Endothelial cell of umbilical vein (primary cell): ENCODE data around the gene CERS3. TPM values are rescaled to one million over a fixed set of nuclear protein-coding genes. Genes with fewer than 3 reads are reported as not detected.

Experiments
- BruUV-seq: library from RNA; stranded (reverse); fragments of 400-500 nt; replicated peaks from 2 replicates; lab custom pipeline; 2021; lab: Mats Ljungman, UMichigan
- CTCF ChIA-PET: fragments of 300-600, 350-600 bp; sonication (Branson Sonifier 250); formaldehyde crosslinking; loops from one replicate; lab custom pipeline; 2021; ENCODE audit warnings: antibody characterized with exemption, inconsistent platforms; lab: Charles Lee
- POLR2A ChIA-PET: fragments of 300-600, 350-600 bp; sonication (Branson Sonifier 250); formaldehyde crosslinking; loops from one replicate; lab custom pipeline; 2021; ENCODE audit warnings: antibody characterized with exemption, inconsistent platforms; lab: Charles Lee
- DNase-seq: peaks from one replicate; pipeline ENCODE4 v3.0.0-alpha.2; 2011; ENCODE audit warnings: low read depth, low spot score
- FAIRE-seq: peaks from 2 replicates; lab custom pipeline; 2011; peaks lifted over from hg19 to GRCh38; lab: Jason Lieb, UNC
- H2AFZ ChIP-seq: 2 replicates; pipeline ENCODE4 v1.6.0; 2012; ENCODE audit warnings: low read depth, low read length, control low read depth, inconsistent platforms
- H3K27ac ChIP-seq: 2 replicates; pipeline ENCODE4 v1.5.1; 2011; ENCODE audit warnings: low read depth, mild to moderate bottlenecking, control low read depth, low read length, moderate library complexity; ENCODE audit not compliant: insufficient read depth
- H3K27me3 ChIP-seq, 2 experiments: 2 replicates each; pipeline versions ENCODE4 v1.6.0 to v1.6.1; 2011; ENCODE audit warnings: low read length in 2 of 2, mixed read lengths in 1 of 2; ENCODE audit not compliant: control insufficient read depth in 2 of 2, insufficient read depth in 2 of 2
- H3K36me3 ChIP-seq, 2 experiments: 2 replicates in 1 of 2; 3 replicates in 1 of 2; pipeline ENCODE4 v1.5.1; 2011; ENCODE audit warnings: low read length in 2 of 2, mild to moderate bottlenecking in 1 of 2, moderate library complexity in 1 of 2; ENCODE audit not compliant: control insufficient read depth in 2 of 2, insufficient read depth in 2 of 2; ENCODE audit errors: extremely low read depth in 1 of 2
- H3K4me1 ChIP-seq: 3 replicates; pipeline ENCODE4 v1.5.1; 2011; ENCODE audit warnings: mild to moderate bottlenecking, low read length; ENCODE audit not compliant: control insufficient read depth, insufficient read depth; ENCODE audit errors: extremely low read depth
- H3K4me2 ChIP-seq: 2 replicates; pipeline ENCODE4 v1.6.1; 2011; ENCODE audit warnings: low read length, control low read depth, mixed read lengths; ENCODE audit not compliant: insufficient read depth
- H3K4me3 ChIP-seq, 3 experiments: fragments of 200-600 bp in 1 of 3; sonication (generic), shearing (Covaris generic) in 1 of 3; replicated peaks in 1 of 3; 2 replicates each; pipeline ENCODE4 v1.5.1; 2011 to 2016; ENCODE audit warnings: control low read depth in 3 of 3, low read length in 3 of 3, mild to moderate bottlenecking in 2 of 3, inconsistent platforms in 1 of 3, low read depth in 1 of 3, moderate library complexity in 1 of 3; ENCODE audit not compliant: insufficient read depth in 1 of 3
- H3K79me2 ChIP-seq: 2 replicates; pipeline ENCODE4 v1.6.0; 2012; ENCODE audit warnings: low read length, inconsistent platforms; ENCODE audit not compliant: control insufficient read depth, insufficient read depth
- H3K9ac ChIP-seq: replicated peaks from 2 replicates; pipeline ENCODE3; 2011; ENCODE audit warnings: low read length, control low read depth; ENCODE audit not compliant: insufficient read depth; ENCODE audit errors: extremely low read depth
- H3K9me1 ChIP-seq: replicated peaks from 3 replicates; pipeline ENCODE4 v1.6.0; 2011; ENCODE audit warnings: mild to moderate bottlenecking, low read length; ENCODE audit not compliant: control insufficient read depth, insufficient read depth; ENCODE audit errors: extremely low read depth
- H3K9me3 ChIP-seq: replicated peaks from 2 replicates; pipeline ENCODE4 v1.5.1; 2012; ENCODE audit warnings: low read length, inconsistent platforms; ENCODE audit not compliant: control insufficient read depth, insufficient read depth
- H4K20me1 ChIP-seq: replicated peaks from 2 replicates; pipeline ENCODE3; 2011; ENCODE audit warnings: mild to moderate bottlenecking, low read length; ENCODE audit not compliant: control insufficient read depth, insufficient read depth; ENCODE audit errors: extremely low read depth
- CTCF ChIP-seq, 2 donors: IDR thresholded peaks; 1 replicate in 1 of 2; 2 replicates in 1 of 2; pipeline ENCODE4 v1.5.1; 2011; ENCODE audit warnings: low read length in 2 of 2, mild to moderate bottlenecking in 2 of 2, moderate library complexity in 2 of 2, control low read depth in 1 of 2, inconsistent platforms in 1 of 2, low read depth in 1 of 2; ENCODE audit not compliant: insufficient read depth in 1 of 2; ENCODE audit errors: extremely low read depth in 1 of 2
- EZH2 ChIP-seq: IDR thresholded peaks from 2 replicates; pipeline ENCODE4 v1.6.1; 2012; ENCODE audit warnings: borderline replicate concordance, low read depth, mild to moderate bottlenecking, moderate library complexity, low read length, inconsistent platforms; ENCODE audit not compliant: severe bottlenecking
- FOS ChIP-seq: IDR thresholded peaks from 2 replicates; pipeline ENCODE4 v1.6.1; 2011; ENCODE audit warnings: mild to moderate bottlenecking, low read length, moderate library complexity, borderline replicate concordance; ENCODE audit not compliant: insufficient read depth
- GATA2 ChIP-seq: IDR thresholded peaks from 2 replicates; pipeline ENCODE4 v1.7.0; 2011; ENCODE audit warnings: low read depth, mild to moderate bottlenecking, moderate library complexity, mixed read lengths, low read length; ENCODE audit not compliant: insufficient read length, insufficient read depth
- JUN ChIP-seq: IDR thresholded peaks from 2 replicates; pipeline ENCODE4 v1.6.1; 2011; ENCODE audit warnings: borderline replicate concordance, low read depth; ENCODE audit not compliant: insufficient read length, insufficient read depth
- MAX ChIP-seq: IDR thresholded peaks from 2 replicates; pipeline ENCODE4 v1.6.1; 2011; ENCODE audit not compliant: insufficient read depth, insufficient read length
- MYC ChIP-seq: IDR thresholded peaks from one replicate; pipeline ENCODE4 v1.6.1; 2011; ENCODE audit warnings: mild to moderate bottlenecking, low read depth, low read length
- POLR2A ChIP-seq: IDR thresholded peaks from 2 replicates; pipeline ENCODE4 v1.6.1; 2012; ENCODE audit warnings: low read depth, mild to moderate bottlenecking, control low read depth, low read length
- POLR2AphosphoS5 ChIP-seq: IDR thresholded peaks from 2 replicates; pipeline ENCODE4 v1.6.1; 2012; ENCODE audit warnings: low read depth, mild to moderate bottlenecking, control low read depth, low read length, moderate library complexity; ENCODE audit not compliant: insufficient read depth
- dilution Hi-C: fragments of 300-500 bp; cut with MboI; formaldehyde crosslinking; loops from one replicate; pipeline ENCODE4 v1.15.0; 2019; ENCODE audit warnings: low sequenced_read_pairs; ENCODE audit not compliant: extremely low pct_ligation_motif_present
- intact Hi-C: fragments of 100-400 bp; cut with micrococcal nuclease; formaldehyde crosslinking; loops from one replicate; pipeline ENCODE4 v1.10.0; 2022
- polyA plus RNA-seq, 4 experiments: library from polyadenylated mRNA; depleted of rRNA in 3 of 4; stranded (reverse) in 3 of 4; unstranded in 1 of 4; fragments of >200 nt; gene quantifications; 2 replicates each; pipeline versions ENCODE4 v1.2.1 to v1.2.3, GENCODE V29; 2011 to 2012; ENCODE audit warnings: missing spikeins in 1 of 4
- total RNA-seq: library from RNA; stranded (reverse); gene quantifications from 2 replicates; pipeline ENCODE4 v1.2.3, GENCODE V29; 2021

The CERS3 gene
- total and polyA plus RNA-seq, 2 donors (not counting 3 experiments of a cell fraction or from before 2014, with no cell fraction given) = not detected

GRCh38 chr15:100572362-100572983 is 43.7 kb upstream of the CERS3 start:
- Histone ChIP-seq H2AFZ (no peak overlapping the region), H4K20me1 (no peaks in the 10 kb centered on the region), H3K9me3 (no peaks in the 10 kb centered on the region), H3K27me3 (no peaks in the 10 kb centered on the region), H3K36me3 (peaks cover 2 to 11% of the 10 kb centered on the region in 2 experiments), H3K4me3 (no peak overlapping the region), H3K27ac (no peak overlapping the region), H3K79me2 (no peaks in the 10 kb centered on the region), H3K4me1 (no peaks in the 10 kb centered on the region), H3K9me1 (no peaks in the 10 kb centered on the region), H3K4me2 (no peak overlapping the region), H3K9ac (no peak overlapping the region)
- ChIA-PET POLR2A (no interaction called here), CTCF (interaction anchor here (0.6 to 2.9 kb wide), 28 partner anchors 9 to 1300 kb away, joined by 3 to 69 read pairs (median 4); partner anchors contain the start of genes ADAMTS17, ASB7 and LINS1)
- dilution Hi-C loops (no loop called here), intact Hi-C loops (loop anchor here (1.0 to 2.0 kb wide), 2 partner anchors 223 to 644 kb away; no protein-coding TSS in a partner anchor)
- BruUV-seq = no TSS peak
- DNase-seq (peak; percentile 16), FAIRE-seq (peak; percentile 37)
- TF ChIP-seq GATA2 (no peak), CTCF (IDR thresholded peaks at IDR 0.05; ENCODE audit: extremely low read depth in 1 of 2, insufficient read depth in 1 of 2, low read depth in 1 of 2, low read length in 2 of 2) (peak; percentile 4 to 26)

GRCh38 chr15:100571592-100572167 is 42.9 kb upstream of the CERS3 start:
- intact Hi-C loops (loop anchor here (1.0 to 2.0 kb wide), 2 partner anchors 222 to 643 kb away; no protein-coding TSS in a partner anchor), dilution Hi-C loops (no loop called here)
- CTCF ChIA-PET = interaction anchor here (1.0 to 2.9 kb wide), 15 partner anchors 9 to 1299 kb away, joined by 3 to 69 read pairs (median 8); partner anchors contain the start of genes ADAMTS17, ASB7 and LINS1
- H3K9ac ChIP-seq = no peak overlapping the region
- no peak for FAIRE-seq
- no peaks in the 10 kb centered on the region for H3K27me3 ChIP-seq
- H3K9me1 ChIP-seq = no peaks in the 10 kb centered on the region
- no peak overlapping the region for H3K4me3 ChIP-seq
- POLR2A ChIA-PET = no interaction called here
- H3K4me1 ChIP-seq = no peaks in the 10 kb centered on the region
- no TSS peak for BruUV-seq
- DNase-seq = no peak
- H3K36me3 ChIP-seq = peaks cover 2 to 11% of the 10 kb centered on the region in 2 experiments
- H3K9me3 ChIP-seq = no peaks in the 10 kb centered on the region
- H3K79me2 ChIP-seq = no peaks in the 10 kb centered on the region
- TF ChIP-seq JUN = no peak
- TF ChIP-seq MAX = no peak
- TF ChIP-seq GATA2 = no peak
- no peak for TF ChIP-seq MYC
- no peak for TF ChIP-seq EZH2
- no peak for TF ChIP-seq CTCF (IDR thresholded peaks at IDR 0.05; ENCODE audit: extremely low read depth in 1 of 2, insufficient read depth in 1 of 2, low read depth in 1 of 2, low read length in 2 of 2)
- TF ChIP-seq FOS = no peak
- no peak for TF ChIP-seq POLR2AphosphoS5
- TF ChIP-seq POLR2A = no peak
- H4K20me1 ChIP-seq = no peaks in the 10 kb centered on the region
- H2AFZ ChIP-seq = no peak overlapping the region
- no peak overlapping the region for H3K4me2 ChIP-seq
- no peak overlapping the region for H3K27ac ChIP-seq
